B cell (primary cell): ENCODE measurements around the gene KCTD6. TPM values are rescaled to one million over a fixed set of nuclear protein-coding genes. Genes with fewer than 3 reads are reported as not detected.
A peak's percentile ranks its signal among the peaks of the same experiment; 100 is the strongest.

Experiments used
- ATAC-seq: fragments of 200-7000 bp; cut with Tn5 transposase; one replicate; pipeline ENCODE4 v1.10.0; 2021; ENCODE audit warnings: low read depth, mild to moderate bottlenecking, moderate number of reproducible peaks, moderate library complexity
- CTCF ChIA-PET: fragments of 350-600 bp; sonication (Branson Sonifier 250); formaldehyde crosslinking; loops from one replicate; lab custom pipeline; 2021; ENCODE audit warnings: antibody characterized with exemption, inconsistent platforms; lab: Charles Lee
- POLR2A ChIA-PET: fragments of 350-600 bp; sonication (Branson Sonifier 250); formaldehyde crosslinking; loops from one replicate; lab custom pipeline; 2021; ENCODE audit warnings: antibody characterized with exemption; lab: Charles Lee
- DNase-seq: peaks from one replicate; pipeline ENCODE4 v3.0.0; 2013
- H2AFZ ChIP-seq: 2 replicates; pipeline ENCODE4 v1.6.1; 2012; ENCODE audit warnings: mild to moderate bottlenecking, low read depth, low read length; ENCODE audit not compliant: insufficient read depth, poor library complexity, severe bottlenecking
- H3K27ac ChIP-seq, 2 donors: 1 replicate in 1 of 2; 2 replicates in 1 of 2; pipeline ENCODE4 v1.5.1; 2012 to 2013; ENCODE audit warnings: low read length in 2 of 2, mild to moderate bottlenecking in 2 of 2, moderate library complexity in 1 of 2
- H3K27me3 ChIP-seq, 4 experiments: fragments of 200-600 bp in 1 of 4; sonication (generic) in 1 of 4; replicated peaks in 1 of 4; 1 replicate in 2 of 4; 2 replicates in 2 of 4; pipeline versions ENCODE4 v1.6.1 to v1.7.0; 2013 to 2016; ENCODE audit warnings: low read length in 3 of 4, mild to moderate bottlenecking in 2 of 4, mixed read lengths in 1 of 4, moderate library complexity in 1 of 4; ENCODE audit not compliant: insufficient read depth in 4 of 4, control insufficient read depth in 3 of 4; ENCODE audit errors: control extremely low read depth in 1 of 4
- H3K36me3 ChIP-seq, 2 experiments: replicated peaks in 1 of 2; 1 replicate in 1 of 2; 2 replicates in 1 of 2; pipeline versions ENCODE4 v1.6.1 to v1.7.1; 2013; ENCODE audit warnings: low read length in 1 of 2; ENCODE audit not compliant: insufficient read depth in 2 of 2, control insufficient read depth in 1 of 2; ENCODE audit errors: control extremely low read depth in 1 of 2, extremely low read depth in 1 of 2
- H3K4me1 ChIP-seq, 2 donors: fragments of 200-600 bp in 1 of 2; sonication (generic) in 1 of 2; 1 replicate in 1 of 2; 2 replicates in 1 of 2; pipeline versions ENCODE4 v1.5.1 to v1.6.1; 2013 to 2017; ENCODE audit warnings: low read length in 2 of 2; ENCODE audit not compliant: control insufficient read depth in 2 of 2, insufficient read depth in 2 of 2
- H3K4me2 ChIP-seq: replicated peaks from 2 replicates; pipeline ENCODE3; 2012; ENCODE audit warnings: mild to moderate bottlenecking, low read depth, low read length; ENCODE audit not compliant: poor library complexity, severe bottlenecking
- H3K4me3 ChIP-seq, 5 experiments: fragments of 200-600 bp in 1 of 5; sonication (generic) in 1 of 5; 1 replicate in 3 of 5; 2 replicates in 2 of 5; pipeline versions ENCODE4 v1.5.1 to v1.7.0; 2011 to 2016; ENCODE audit warnings: low read length in 4 of 5, mild to moderate bottlenecking in 4 of 5, low read depth in 2 of 5, control low read depth in 1 of 5, moderate library complexity in 1 of 5; ENCODE audit not compliant: insufficient read depth in 1 of 5; ENCODE audit errors: control extremely low read depth in 1 of 5, extremely low read depth in 1 of 5
- H3K79me2 ChIP-seq: fragments of 200-600 bp; sonication (generic); one replicate; pipeline ENCODE4 v1.6.0; 2016; ENCODE audit warnings: low read length; ENCODE audit not compliant: control insufficient read depth, insufficient read depth
- H3K9ac ChIP-seq: fragments of 200-600 bp; sonication (generic); 2 replicates; pipeline ENCODE4 v1.6.1; 2017; ENCODE audit warnings: mild to moderate bottlenecking, low read length, moderate library complexity
- H3K9me3 ChIP-seq, 3 donors: one replicate each; pipeline versions ENCODE4 v1.6.1 to v1.7.1; 2013; ENCODE audit warnings: low read length in 2 of 3; ENCODE audit not compliant: control insufficient read depth in 2 of 3, insufficient read depth in 1 of 3; ENCODE audit errors: control extremely low read depth in 1 of 3
- H4K20me1 ChIP-seq: 2 replicates; pipeline ENCODE4 v1.6.0; 2012; ENCODE audit warnings: mild to moderate bottlenecking, low read length; ENCODE audit not compliant: insufficient read depth, control insufficient read depth, poor library complexity, severe bottlenecking
- H3K27ac Mint-ChIP-seq: one replicate; pipeline ENCODE4 v1.8.0; 2021; ENCODE audit warnings: mixed read lengths
- H3K27me3 Mint-ChIP-seq: one replicate; pipeline ENCODE4 v1.8.0; 2021; ENCODE audit warnings: mixed read lengths
- H3K4me1 Mint-ChIP-seq: one replicate; pipeline ENCODE4 v1.8.0; 2021; ENCODE audit warnings: mixed read lengths
- H3K4me3 Mint-ChIP-seq: one replicate; pipeline ENCODE4 v1.8.0; 2021; ENCODE audit warnings: mixed read lengths
- H3K9me3 Mint-ChIP-seq: one replicate; pipeline ENCODE4 v1.8.0; 2022; ENCODE audit warnings: mixed read lengths; ENCODE audit not compliant: insufficient read depth
- EZH2 ChIP-seq: IDR thresholded peaks from 2 replicates; pipeline ENCODE4 v1.6.1; 2012; ENCODE audit warnings: borderline replicate concordance, low read depth, mild to moderate bottlenecking, moderate library complexity, low read length; ENCODE audit not compliant: insufficient read depth, poor library complexity, severe bottlenecking
- WGBS: methylation state at CpG from one replicate; pipeline ENCODE4 v1.1.5; 2013; ENCODE audit warnings: missing lambda C conversion rate; ENCODE audit not compliant: insufficient coverage; 5-methylcytosine and 5-hydroxymethylcytosine counted together
- intact Hi-C: fragments of 100-400 bp; cut with micrococcal nuclease; formaldehyde crosslinking; loops from one replicate; pipeline ENCODE4 v1.10.0; 2022
- polyA plus RNA-seq: library from polyadenylated mRNA; depleted of rRNA; stranded (reverse); fragments of >200 nt; gene quantifications from 2 replicates; pipeline ENCODE4 v1.2.3, GENCODE V29; 2012
- total RNA-seq, 2 donors: library from RNA; stranded (reverse); fragments of 120-200 nt in 1 of 2; gene quantifications; 1 replicate in 1 of 2; 2 replicates in 1 of 2; pipeline versions ENCODE4 v1.2.3 to v1.2.4, GENCODE V29; 2013 to 2022
- TF ChIP-seq, protein P1 (sequence below): fragments of 200-600 bp; IDR thresholded peaks from one replicate; pipeline ENCODE4 v1.8.0; 2022; ENCODE audit warnings: antibody characterized with exemption, mild to moderate bottlenecking

Gene KCTD6
- total and polyA plus RNA-seq, 2 donors (not counting 1 experiment from before 2014, with no cell fraction given) = 7.4 to 14.6 TPM

DNA sequence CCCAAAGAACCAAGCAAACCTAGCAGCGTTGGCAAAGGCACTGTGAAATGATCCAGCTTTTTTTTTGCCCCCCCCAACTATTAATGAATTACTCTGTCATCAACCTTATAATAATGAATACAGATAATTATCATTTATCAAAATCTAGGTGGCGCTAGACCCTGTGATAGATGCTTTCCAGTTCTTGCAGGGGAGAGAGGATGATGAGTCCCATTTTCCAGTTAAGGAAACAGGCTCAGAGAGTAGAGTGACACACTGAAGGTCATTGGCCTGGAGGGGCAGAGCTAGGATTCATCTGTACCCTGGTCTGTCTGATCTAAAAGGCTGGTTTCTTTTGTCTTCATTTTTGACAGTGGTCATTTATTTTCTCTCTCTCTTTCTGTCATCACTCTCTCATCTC lies 40.1 kb downstream of the KCTD6 start:
- H4K20me1 ChIP-seq = no peaks in the 10 kb centered on the region
- H3K27ac ChIP-seq = no peak overlapping the region
- no peak for DNase-seq
- H3K4me3 Mint-ChIP-seq = no peak overlapping the region
- no peak for TF ChIP-seq EZH2
- TF ChIP-seq, protein P1, sequence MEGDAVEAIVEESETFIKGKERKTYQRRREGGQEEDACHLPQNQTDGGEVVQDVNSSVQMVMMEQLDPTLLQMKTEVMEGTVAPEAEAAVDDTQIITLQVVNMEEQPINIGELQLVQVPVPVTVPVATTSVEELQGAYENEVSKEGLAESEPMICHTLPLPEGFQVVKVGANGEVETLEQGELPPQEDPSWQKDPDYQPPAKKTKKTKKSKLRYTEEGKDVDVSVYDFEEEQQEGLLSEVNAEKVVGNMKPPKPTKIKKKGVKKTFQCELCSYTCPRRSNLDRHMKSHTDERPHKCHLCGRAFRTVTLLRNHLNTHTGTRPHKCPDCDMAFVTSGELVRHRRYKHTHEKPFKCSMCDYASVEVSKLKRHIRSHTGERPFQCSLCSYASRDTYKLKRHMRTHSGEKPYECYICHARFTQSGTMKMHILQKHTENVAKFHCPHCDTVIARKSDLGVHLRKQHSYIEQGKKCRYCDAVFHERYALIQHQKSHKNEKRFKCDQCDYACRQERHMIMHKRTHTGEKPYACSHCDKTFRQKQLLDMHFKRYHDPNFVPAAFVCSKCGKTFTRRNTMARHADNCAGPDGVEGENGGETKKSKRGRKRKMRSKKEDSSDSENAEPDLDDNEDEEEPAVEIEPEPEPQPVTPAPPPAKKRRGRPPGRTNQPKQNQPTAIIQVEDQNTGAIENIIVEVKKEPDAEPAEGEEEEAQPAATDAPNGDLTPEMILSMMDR = no peak
- no peak for ATAC-seq
- no peaks in the 10 kb centered on the region for H3K27me3 ChIP-seq
- no peaks in the 10 kb centered on the region for H3K79me2 ChIP-seq
- intact Hi-C loops = loop anchor here (1.0 kb wide), 9 partner anchors 41 to 355 kb away; partner anchors contain the start of genes HTD2 and RPP14
- ChIA-PET CTCF (interaction anchor here (0.5 to 8.2 kb wide), 11 partner anchors 8 to 312 kb away, joined by 3 to 101 read pairs (median 3); partner anchors contain the start of genes HTD2, KCTD6 and RPP14), POLR2A (no interaction called here)
- no peaks in the 10 kb centered on the region for H3K9me3 Mint-ChIP-seq
- no CpG with 5 or more reads among the region's 2 CpGs for WGBS
- H3K27me3 Mint-ChIP-seq = no peaks in the 10 kb centered on the region
- H3K9me3 ChIP-seq = no peaks in the 10 kb centered on the region
- H3K4me3 ChIP-seq = no peak overlapping the region
- H2AFZ ChIP-seq = no peak overlapping the region
- peaks cover 6 to 8% of the 10 kb centered on the region in 2 donors for H3K4me1 ChIP-seq
- H3K27ac Mint-ChIP-seq = no peak overlapping the region
- peaks cover 6% of the 10 kb centered on the region for H3K4me1 Mint-ChIP-seq
- H3K4me2 ChIP-seq = no peak overlapping the region
- no peaks in the 10 kb centered on the region for H3K36me3 ChIP-seq
- H3K9ac ChIP-seq = no peak overlapping the region

DNA sequence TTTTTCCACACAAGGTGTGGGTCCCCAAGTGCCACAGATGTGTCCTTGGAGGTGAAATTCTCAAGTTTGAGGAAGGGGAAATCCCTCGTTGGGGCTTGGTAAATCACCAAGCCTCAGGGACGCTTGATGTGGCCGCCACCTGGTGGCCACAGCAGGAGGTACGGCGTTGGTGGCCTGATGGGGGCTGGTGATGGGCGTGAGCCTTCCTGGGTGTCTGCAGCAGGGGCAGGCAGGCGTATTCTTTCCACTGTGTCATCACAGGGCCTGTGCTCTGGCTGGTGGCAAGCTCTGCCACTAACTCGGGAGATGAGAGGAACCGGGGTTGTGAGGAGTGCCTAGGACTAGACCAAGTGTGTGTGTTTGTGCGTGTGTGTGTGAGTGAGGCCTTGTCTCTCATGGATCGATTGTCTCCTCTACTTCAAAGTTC lies 40.9 kb downstream of the KCTD6 start:
- TF ChIP-seq EZH2 = no peak
- TF ChIP-seq, protein P1 = peak; percentile 91
- Mint-ChIP-seq H3K4me3 (no peak overlapping the region), H3K27ac (peak overlapping the region; percentile 7), H3K27me3 (no peaks in the 10 kb centered on the region), H3K9me3 (no peaks in the 10 kb centered on the region), H3K4me1 (peaks cover 6% of the 10 kb centered on the region)
- Histone ChIP-seq H3K27me3 (no peaks in the 10 kb centered on the region), H3K9me3 (no peaks in the 10 kb centered on the region), H3K9ac (no peak overlapping the region), H3K36me3 (no peaks in the 10 kb centered on the region), H3K27ac (no peak overlapping the region), H3K4me3 (no peak overlapping the region), H3K4me2 (no peak overlapping the region), H3K79me2 (no peaks in the 10 kb centered on the region), H2AFZ (peak overlapping the region; percentile 60), H4K20me1 (no peaks in the 10 kb centered on the region), H3K4me1 (peaks cover 6 to 8% of the 10 kb centered on the region in 2 donors)
- DNase-seq (peak; percentile 89), ATAC-seq (peak; percentile 99)
- 7% methylated on average over 9 of the region's 11 CpGs for WGBS
- ChIA-PET CTCF (interaction anchor here (0.7 to 8.2 kb wide), 11 partner anchors 36 to 313 kb away, joined by 3 to 101 read pairs (median 5); partner anchors contain the start of genes HTD2, KCTD6 and RPP14), POLR2A (no interaction called here)
- intact Hi-C loops = loop anchor here (1.0 kb wide), 9 partner anchors 42 to 356 kb away; partner anchors contain the start of genes HTD2 and RPP14
